Fibroblast of skin of left biceps (primary cell): ENCODE data around the gene PGBD2.
"Not testable (repeated sequence)": the region's sequence is repeated elsewhere in the genome, so short reads cannot be mapped to it uniquely, and the experiment has no call there.

Experiments used
- DNase-seq, 2 experiments: peaks; one replicate each; pipeline ENCODE4 v3.0.0-alpha.2; 2013; ENCODE audit warnings: low read depth in 2 of 2

Gene PGBD2

GRCh38 chr1:248925859-248926258 is 19.8 kb downstream of the PGBD2 start:
- DNase-seq = not testable (repeated sequence)

GRCh38 chr1:248926401-248927182 is 20.6 kb downstream of the PGBD2 start:
- DNase-seq = no peak

- DNase-seq = not testable (repeated sequence)
Observed at GRCh38 chr1:248927283-248927682, 21.2 kb downstream of the PGBD2 start.

GRCh38 chr1:248928122-248928521 is 22.1 kb downstream of the PGBD2 start:
- DNase-seq = not testable (repeated sequence)

- DNase-seq = not testable (repeated sequence)
Observed at GRCh38 chr1:248930037-248930436, 24.0 kb downstream of the PGBD2 start.

- not testable (repeated sequence) for DNase-seq
Observed at GRCh38 chr1:248938173-248938809, 32.3 kb downstream of the PGBD2 start.

GRCh38 chr1:248944134-248944999 is 38.3 kb downstream of the PGBD2 start:
- not testable (repeated sequence) for DNase-seq

- DNase-seq = not testable (repeated sequence)
Observed at GRCh38 chr1:248945000-248945423, 39.0 kb downstream of the PGBD2 start.

GRCh38 chr1:248945453-248945852 is 39.4 kb downstream of the PGBD2 start:
- DNase-seq = not testable (repeated sequence)

- not testable (repeated sequence) for DNase-seq
Observed at GRCh38 chr1:248945856-248946416, 39.9 kb downstream of the PGBD2 start.
